DND-41 (cell line): ENCODE data around the gene ITGA11.

Experiments used
- ATAC-seq: fragments of 200-7000 bp; cut with Tn5 transposase; 3 replicates; pipeline ENCODE4 v1.9.1; 2021; ENCODE audit warnings: low read depth; ENCODE audit not compliant: insufficient read depth
- DNase-seq: peaks from one replicate; pipeline ENCODE4 v3.0.0-alpha.2; 2020
- H2AFZ ChIP-seq: 2 replicates; pipeline ENCODE4 v1.6.0; 2012; ENCODE audit warnings: low read depth, low read length
- H3K27ac ChIP-seq: 2 replicates; pipeline ENCODE4 v1.5.1; 2012; ENCODE audit warnings: low read length, inconsistent platforms
- H3K27me3 ChIP-seq: fragments of 200-600 bp; sonication (generic); 2 replicates; pipeline ENCODE4 v1.6.0; 2012; ENCODE audit warnings: low read length, mild to moderate bottlenecking, inconsistent platforms; ENCODE audit not compliant: insufficient read depth, poor library complexity
- H3K36me3 ChIP-seq: 2 replicates; pipeline ENCODE4 v1.5.1; 2012; ENCODE audit warnings: low read length, inconsistent platforms; ENCODE audit not compliant: insufficient read depth
- H3K4me1 ChIP-seq: 2 replicates; pipeline ENCODE4 v1.5.1; 2012; ENCODE audit warnings: mild to moderate bottlenecking, low read length; ENCODE audit not compliant: insufficient read depth
- H3K4me2 ChIP-seq: 2 replicates; pipeline ENCODE4 v1.6.0; 2012; ENCODE audit warnings: mild to moderate bottlenecking, moderate library complexity, low read length, inconsistent platforms; ENCODE audit not compliant: insufficient read depth
- H3K4me3 ChIP-seq, 2 experiments: fragments of 200-600 bp in 1 of 2; shearing (Covaris generic) in 1 of 2; 2 replicates each; pipeline ENCODE4 v1.5.1; 2012 to 2016; ENCODE audit warnings: inconsistent platforms in 2 of 2, low read length in 2 of 2, mild to moderate bottlenecking in 2 of 2, low read depth in 1 of 2, moderate library complexity in 1 of 2
- H3K79me2 ChIP-seq: 2 replicates; pipeline ENCODE4 v1.6.0; 2012; ENCODE audit warnings: low read length, inconsistent platforms; ENCODE audit not compliant: insufficient read depth
- H3K9ac ChIP-seq: 2 replicates; pipeline ENCODE4 v1.6.0; 2012; ENCODE audit warnings: low read depth, mild to moderate bottlenecking, inconsistent platforms, low read length, moderate library complexity
- H3K9me3 ChIP-seq: 2 replicates; pipeline ENCODE4 v1.5.1; 2012; ENCODE audit warnings: low read length, moderate library complexity, mild to moderate bottlenecking, inconsistent platforms; ENCODE audit not compliant: insufficient read depth, severe bottlenecking
- H4K20me1 ChIP-seq: 2 replicates; pipeline ENCODE4 v1.6.0; 2012; ENCODE audit warnings: low read length; ENCODE audit not compliant: insufficient read depth
- CTCF ChIP-seq: IDR thresholded peaks from 2 replicates; pipeline ENCODE4 v1.5.1; 2012; ENCODE audit warnings: borderline replicate concordance, low read length, moderate library complexity, mild to moderate bottlenecking; ENCODE audit not compliant: poor library complexity, severe bottlenecking; ENCODE audit errors: extremely low read depth
- EZH2 ChIP-seq: IDR thresholded peaks from 3 replicates; pipeline ENCODE4 v1.6.1; 2012; ENCODE audit warnings: borderline replicate concordance, low read depth, mild to moderate bottlenecking, moderate library complexity, low read length, inconsistent platforms; ENCODE audit not compliant: severe bottlenecking

ITGA11 gene

GRCh38 chr15:68339481-68339880 is 92.5 kb downstream of the ITGA11 start:
- no peak overlapping the region for H3K4me3 ChIP-seq
- peaks cover 4% of the 10 kb centered on the region for H3K27me3 ChIP-seq
- H2AFZ ChIP-seq: no peak overlapping the region
- H3K9ac ChIP-seq: no peak overlapping the region
- H3K36me3 ChIP-seq: no peaks in the 10 kb centered on the region
- H3K9me3 ChIP-seq: no peaks in the 10 kb centered on the region
- TF ChIP-seq CTCF (no peak), EZH2 (no peak)
- H3K4me2 ChIP-seq: no peak overlapping the region
- H3K27ac ChIP-seq: no peak overlapping the region
- H3K4me1 ChIP-seq: no peaks in the 10 kb centered on the region
- no peak for ATAC-seq
- no peak for DNase-seq
- no peaks in the 10 kb centered on the region for H3K79me2 ChIP-seq
- H4K20me1 ChIP-seq: no peaks in the 10 kb centered on the region; the same call in 1 of the 2 replicates

- no peak for TF ChIP-seq EZH2
- TF ChIP-seq CTCF: no peak
- Histone ChIP-seq H3K27me3 (peaks cover 4% of the 10 kb centered on the region), H3K9ac (no peak overlapping the region), H3K4me2 (no peak overlapping the region), H3K79me2 (no peaks in the 10 kb centered on the region), H3K4me3 (no peak overlapping the region), H4K20me1 (no peaks in the 10 kb centered on the region; the same call in 1 of the 2 replicates), H3K36me3 (no peaks in the 10 kb centered on the region), H3K27ac (no peak overlapping the region), H2AFZ (no peak overlapping the region), H3K9me3 (no peaks in the 10 kb centered on the region), H3K4me1 (no peaks in the 10 kb centered on the region)
- ATAC-seq (no peak), DNase-seq (no peak)
Observed at GRCh38 chr15:68337826-68338225, 94.1 kb downstream of the ITGA11 start.

- H3K27ac ChIP-seq: no peak overlapping the region
- no peaks in the 10 kb centered on the region for H3K4me1 ChIP-seq
- no peaks in the 10 kb centered on the region for H3K9me3 ChIP-seq
- no peaks in the 10 kb centered on the region for H4K20me1 ChIP-seq
- no peak for DNase-seq
- no peak for ATAC-seq
- no peak overlapping the region for H3K9ac ChIP-seq
- no peak overlapping the region for H3K4me2 ChIP-seq
- H3K27me3 ChIP-seq: peaks cover 4% of the 10 kb centered on the region
- TF ChIP-seq CTCF: no peak
- H3K36me3 ChIP-seq: no peaks in the 10 kb centered on the region
- H3K4me3 ChIP-seq: no peak overlapping the region
- H2AFZ ChIP-seq: no peak overlapping the region
- H3K79me2 ChIP-seq: no peaks in the 10 kb centered on the region
Observed at GRCh38 chr15:68336516-68336915, 95.4 kb downstream of the ITGA11 start.

GRCh38 chr15:68335655-68336054 is 96.3 kb downstream of the ITGA11 start:
- H3K79me2 ChIP-seq: no peaks in the 10 kb centered on the region
- no peak overlapping the region for H2AFZ ChIP-seq
- H3K4me3 ChIP-seq: no peak overlapping the region
- H3K27ac ChIP-seq: no peak overlapping the region
- H3K4me1 ChIP-seq: no peaks in the 10 kb centered on the region
- peaks cover 4% of the 10 kb centered on the region for H3K27me3 ChIP-seq
- no peak overlapping the region for H3K9ac ChIP-seq
- H3K36me3 ChIP-seq: no peaks in the 10 kb centered on the region
- no peaks in the 10 kb centered on the region for H3K9me3 ChIP-seq
- no peak overlapping the region for H3K4me2 ChIP-seq
- no peaks in the 10 kb centered on the region for H4K20me1 ChIP-seq
- TF ChIP-seq CTCF (no peak), EZH2 (no peak)
- DNase-seq (no peak), ATAC-seq (no peak)
